ENCODE measurements around the gene HOXD3.

The HOXD3 gene

DNA sequence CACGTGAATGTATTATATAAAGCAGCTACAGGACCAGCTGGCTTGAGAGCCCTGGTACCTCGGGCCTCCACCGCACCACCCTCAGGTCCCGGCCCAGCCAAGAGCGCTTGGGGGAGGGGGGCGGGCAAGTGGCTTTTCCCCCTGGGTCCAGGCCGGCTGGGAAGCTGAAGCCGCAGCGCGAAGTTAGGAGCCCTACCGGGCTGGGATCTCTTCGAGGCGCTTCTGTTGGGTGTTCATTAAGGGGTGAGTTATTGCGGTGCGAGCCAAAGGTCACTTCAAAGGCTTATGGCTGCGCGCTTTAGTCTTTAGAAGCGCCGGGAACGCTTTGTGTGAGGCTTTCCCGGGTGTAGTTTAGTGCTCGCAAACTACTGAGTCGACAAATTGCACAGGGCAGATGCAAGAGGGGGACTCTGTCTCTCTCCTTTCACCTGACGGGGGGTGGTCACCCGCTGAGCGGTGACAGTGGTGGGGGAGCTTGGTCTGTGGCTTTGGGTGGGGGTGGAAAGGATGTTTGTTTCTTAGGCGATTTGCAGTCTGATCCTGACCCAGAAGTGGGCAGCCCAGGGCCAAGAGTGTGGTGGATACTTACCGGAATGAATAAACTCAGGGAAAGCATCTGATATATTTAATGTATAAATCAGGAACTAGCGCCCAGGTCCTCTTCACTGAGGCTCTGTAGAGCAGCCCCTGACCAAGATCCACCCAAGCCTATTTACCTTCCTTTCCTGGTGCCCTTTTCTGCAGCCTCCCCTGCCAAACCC lies 6.0 kb downstream of the HOXD3 start:
- no peak for DNase-seq (ENCODE audit: low read depth)

DNA sequence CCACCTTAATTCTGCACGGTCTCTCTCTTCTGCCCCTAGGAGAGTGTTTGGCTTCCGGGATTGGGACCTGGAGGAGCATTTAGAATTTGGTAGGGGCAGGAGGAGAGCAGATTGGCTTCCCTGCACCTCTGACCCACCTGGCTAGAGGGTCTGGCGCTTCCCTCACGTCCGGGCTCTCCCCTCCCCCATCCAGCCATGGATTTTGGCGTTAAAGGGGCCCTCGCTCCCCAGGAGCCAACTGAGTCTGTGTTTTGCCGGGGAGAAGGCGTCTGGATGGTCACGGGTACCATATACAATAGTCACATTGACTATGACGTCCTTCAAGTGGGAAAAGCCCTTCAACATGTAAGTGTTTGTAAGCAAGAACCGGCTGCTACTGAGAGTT lies 6.6 kb downstream of the HOXD3 start:
- DNase-seq (ENCODE audit: low read depth), result no peak

DNA sequence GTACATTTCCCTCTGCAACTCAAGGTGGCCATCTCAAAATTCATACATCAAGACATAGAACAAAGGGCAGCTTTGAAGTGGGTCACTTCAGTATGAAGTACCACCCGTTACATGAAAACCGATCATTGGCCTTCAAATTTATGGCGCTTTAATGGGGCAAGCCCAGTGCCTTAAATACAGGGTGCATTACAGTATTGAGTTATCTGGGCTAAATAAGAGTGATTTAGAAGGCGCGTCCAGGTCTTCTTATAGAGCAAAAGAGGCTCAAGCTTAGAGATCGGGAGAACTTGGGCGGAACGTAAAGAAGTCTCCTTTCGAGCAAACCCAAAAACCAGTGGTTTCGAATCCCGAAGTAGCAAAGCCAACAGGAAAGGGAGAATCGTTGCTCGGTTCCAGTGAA lies 7.1 kb downstream of the HOXD3 start:
- no peak for DNase-seq (ENCODE audit: low read depth)

DNA sequence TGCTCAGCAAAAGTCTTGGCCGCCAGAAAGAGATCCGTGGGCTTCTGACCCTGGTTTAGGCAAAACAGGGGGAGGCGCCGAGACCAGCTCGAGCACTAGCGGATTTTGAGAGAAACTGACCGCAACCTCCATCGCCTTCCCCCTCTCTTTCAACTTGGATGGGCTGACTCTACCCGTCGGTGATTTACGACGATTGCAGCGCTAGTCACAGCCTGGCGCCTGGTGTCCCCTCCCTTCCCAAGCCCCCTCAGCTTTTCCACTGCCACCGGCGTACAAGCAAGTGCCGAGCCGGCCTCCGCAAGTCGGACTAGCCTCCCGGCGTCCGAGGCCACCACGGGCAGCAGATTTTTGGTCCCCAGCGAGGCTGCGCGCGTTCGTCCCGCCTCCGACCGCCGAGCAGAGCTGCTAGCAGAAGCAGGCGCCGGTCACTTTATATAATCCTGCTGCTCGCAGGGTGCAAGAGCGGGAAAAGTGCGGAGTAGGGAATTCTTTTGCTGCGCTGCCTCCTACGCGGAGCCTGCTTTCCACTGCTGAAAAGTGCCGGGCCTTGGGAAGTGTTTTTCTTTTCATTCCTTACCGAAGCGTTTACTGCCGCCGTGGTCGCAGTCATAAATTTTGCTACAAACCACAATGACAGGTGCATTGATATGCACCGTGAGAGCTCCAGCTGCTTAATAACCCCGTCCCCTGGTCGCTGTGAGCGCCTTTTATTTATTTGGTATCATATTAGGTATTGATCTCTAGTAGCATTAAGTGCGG lies 7.7 kb downstream of the HOXD3 start:
- DNase-seq (ENCODE audit: low read depth), result no peak

DNA sequence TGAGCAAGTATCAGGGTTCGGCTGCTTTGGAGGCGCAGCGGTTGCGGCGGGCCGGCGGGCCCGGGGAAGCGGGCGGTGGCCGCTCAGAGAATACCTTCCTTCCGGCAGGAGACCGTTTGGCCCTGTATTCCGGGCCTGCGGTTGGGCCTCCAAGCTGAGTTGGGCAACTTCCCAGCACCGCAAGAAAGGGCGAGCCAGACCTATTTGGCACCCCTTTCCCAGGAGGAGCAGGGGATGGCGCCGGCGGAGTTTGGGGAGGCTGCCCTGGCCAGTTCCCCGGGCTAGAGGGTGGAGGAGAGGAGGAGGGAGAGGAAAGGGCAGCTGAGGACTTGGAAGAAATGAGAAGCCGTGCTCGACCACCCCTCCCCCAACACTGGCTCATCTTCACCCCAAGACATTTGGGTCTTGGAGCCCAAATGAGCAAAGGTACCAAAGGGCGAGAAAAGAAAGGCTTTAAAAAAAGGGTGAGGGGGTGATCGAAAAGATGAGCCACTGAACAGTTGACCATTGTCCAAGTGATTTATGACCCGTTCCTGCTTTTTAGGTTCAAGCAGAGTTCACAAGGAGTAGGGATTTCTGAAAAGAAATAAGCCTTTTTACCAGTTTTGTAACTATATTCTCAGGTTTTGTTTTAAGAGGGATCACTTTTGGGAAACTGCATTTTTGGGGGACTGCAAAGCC lies 8.4 kb downstream of the HOXD3 start:
- DNase-seq (ENCODE audit: low read depth), result no peak

DNA sequence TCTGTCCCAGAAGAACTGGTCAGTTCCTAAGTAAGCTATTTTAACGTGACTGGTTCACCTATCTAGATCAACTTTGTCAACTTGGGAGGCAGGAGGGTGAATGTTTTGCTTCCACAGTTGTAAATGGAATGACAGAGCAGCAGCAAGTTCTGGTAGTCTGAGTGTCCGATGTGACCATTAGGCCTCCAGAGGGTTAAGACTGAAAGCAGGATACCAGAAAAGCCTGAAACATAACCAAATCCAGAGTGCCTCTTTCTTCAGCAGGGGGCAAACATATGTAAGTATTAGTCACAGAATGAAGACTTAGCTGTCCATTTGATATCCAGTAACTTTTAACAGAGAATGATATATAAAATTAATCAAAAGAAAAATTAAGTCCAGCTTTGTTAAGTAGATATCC lies 9.2 kb downstream of the HOXD3 start:
- DNase-seq (ENCODE audit: low read depth), result no peak

DNA sequence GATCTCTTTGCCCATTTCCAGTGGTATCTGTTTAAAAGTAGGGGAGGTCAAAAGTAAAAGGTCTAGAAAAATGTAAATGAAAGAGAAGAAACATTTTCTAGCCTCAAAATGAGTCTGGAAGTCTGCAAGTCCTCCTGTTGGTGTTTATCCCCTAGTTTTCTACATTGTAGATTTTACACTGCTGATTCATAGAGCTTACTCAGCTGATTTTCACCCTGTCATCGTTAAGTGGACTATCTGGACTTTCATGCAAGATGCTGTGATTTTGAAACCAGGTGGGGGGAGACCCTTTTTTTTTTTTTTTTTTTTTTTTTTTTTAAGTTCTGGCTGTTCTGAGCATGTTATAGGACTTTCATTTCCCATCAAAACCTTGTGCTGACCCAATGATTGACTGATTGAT lies 10.3 kb downstream of the HOXD3 start:
- no peak for DNase-seq (ENCODE audit: low read depth)

DNA sequence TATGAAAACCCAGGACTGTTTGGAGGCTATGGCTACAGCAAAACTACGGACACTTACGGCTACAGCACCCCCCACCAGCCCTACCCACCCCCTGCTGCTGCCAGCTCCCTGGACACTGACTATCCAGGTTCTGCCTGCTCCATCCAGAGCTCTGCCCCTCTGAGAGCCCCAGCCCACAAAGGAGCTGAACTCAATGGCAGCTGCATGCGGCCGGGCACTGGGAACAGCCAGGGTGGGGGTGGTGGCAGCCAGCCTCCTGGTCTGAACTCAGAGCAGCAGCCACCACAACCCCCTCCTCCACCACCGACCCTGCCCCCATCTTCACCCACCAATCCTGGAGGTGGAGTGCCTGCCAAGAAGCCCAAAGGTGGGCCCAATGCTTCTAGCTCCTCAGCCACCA lies 12.1 kb downstream of the HOXD3 start:
- no peak for DNase-seq (ENCODE audit: low read depth)

DNA sequence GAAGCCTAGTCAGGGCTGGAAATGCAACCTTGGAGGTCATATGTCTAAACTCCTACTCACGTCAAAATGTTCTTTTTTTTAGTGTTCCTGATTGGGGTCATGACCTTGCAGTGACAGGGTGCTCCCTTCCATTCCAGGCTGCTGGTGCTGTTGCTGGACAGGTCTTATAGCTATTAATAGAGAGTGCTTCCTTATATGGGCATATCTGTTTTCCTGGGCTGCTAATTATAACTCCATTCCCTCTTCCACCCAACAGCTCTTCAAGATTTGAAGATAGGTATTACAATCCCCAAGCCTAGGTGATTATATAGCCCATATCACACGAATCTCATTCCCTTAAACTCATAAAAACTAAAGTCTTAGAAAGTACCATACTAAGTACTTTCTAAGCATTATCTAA lies 12.6 kb downstream of the HOXD3 start:
- no peak for DNase-seq (ENCODE audit: low read depth)

DNA sequence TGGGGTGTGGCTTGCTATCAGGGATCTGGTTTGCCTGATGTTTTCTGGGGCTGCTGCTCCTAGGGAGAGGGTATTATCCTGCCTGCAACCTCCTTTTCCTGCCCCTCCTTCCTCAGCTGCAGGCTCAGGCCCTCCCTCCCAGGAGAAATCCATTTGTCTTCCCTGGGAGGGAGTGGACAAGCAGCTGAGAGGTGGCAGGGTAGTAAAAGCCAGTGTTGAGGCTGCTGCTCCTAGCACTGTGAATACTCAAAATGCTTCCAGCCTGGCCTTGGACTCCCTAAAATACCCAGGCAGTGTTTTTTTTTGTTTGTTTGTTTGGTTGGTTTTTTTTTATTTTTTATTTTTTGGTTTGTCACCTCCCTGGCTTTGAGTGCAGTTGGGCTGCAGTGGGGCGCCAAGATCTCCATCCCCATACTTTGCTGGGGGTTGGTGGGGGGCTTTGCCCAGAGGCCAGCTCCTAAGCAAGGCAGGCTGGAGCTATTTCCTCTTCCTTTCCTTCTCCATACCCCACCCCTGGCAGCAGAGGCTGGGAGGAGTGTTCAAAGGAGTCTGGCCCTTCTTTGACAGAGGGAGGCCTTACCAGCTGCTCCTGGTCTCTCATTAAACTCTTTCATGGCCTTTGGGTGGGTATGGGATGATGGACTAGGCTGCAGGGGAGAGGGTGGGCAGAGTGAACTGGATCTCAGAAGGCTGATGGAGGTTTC lies 13.6 kb downstream of the HOXD3 start:
- no peak for DNase-seq (ENCODE audit: low read depth)

DNA sequence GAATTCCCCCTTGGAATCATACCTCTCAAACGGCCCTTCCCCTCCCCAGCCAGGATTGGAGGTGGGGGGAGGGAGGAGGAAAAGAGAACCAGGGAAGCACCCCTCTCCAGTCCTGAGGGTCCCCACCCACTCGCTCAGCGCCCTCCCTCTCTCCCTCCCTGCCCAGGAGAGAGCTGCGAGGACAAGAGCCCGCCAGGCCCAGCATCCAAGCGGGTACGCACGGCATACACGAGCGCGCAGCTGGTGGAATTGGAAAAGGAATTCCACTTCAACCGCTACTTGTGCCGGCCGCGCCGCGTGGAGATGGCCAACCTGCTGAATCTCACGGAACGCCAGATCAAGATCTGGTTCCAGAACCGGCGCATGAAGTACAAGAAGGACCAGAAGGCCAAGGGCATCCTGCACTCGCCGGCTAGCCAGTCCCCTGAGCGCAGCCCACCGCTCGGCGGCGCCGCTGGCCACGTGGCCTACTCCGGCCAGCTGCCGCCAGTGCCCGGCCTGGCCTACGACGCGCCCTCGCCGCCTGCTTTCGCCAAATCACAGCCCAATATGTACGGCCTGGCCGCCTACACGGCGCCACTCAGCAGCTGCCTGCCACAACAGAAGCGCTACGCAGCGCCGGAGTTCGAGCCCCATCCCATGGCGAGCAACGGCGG lies 14.4 kb downstream of the HOXD3 start:
- DNase-seq (ENCODE audit: low read depth), result no peak

DNA sequence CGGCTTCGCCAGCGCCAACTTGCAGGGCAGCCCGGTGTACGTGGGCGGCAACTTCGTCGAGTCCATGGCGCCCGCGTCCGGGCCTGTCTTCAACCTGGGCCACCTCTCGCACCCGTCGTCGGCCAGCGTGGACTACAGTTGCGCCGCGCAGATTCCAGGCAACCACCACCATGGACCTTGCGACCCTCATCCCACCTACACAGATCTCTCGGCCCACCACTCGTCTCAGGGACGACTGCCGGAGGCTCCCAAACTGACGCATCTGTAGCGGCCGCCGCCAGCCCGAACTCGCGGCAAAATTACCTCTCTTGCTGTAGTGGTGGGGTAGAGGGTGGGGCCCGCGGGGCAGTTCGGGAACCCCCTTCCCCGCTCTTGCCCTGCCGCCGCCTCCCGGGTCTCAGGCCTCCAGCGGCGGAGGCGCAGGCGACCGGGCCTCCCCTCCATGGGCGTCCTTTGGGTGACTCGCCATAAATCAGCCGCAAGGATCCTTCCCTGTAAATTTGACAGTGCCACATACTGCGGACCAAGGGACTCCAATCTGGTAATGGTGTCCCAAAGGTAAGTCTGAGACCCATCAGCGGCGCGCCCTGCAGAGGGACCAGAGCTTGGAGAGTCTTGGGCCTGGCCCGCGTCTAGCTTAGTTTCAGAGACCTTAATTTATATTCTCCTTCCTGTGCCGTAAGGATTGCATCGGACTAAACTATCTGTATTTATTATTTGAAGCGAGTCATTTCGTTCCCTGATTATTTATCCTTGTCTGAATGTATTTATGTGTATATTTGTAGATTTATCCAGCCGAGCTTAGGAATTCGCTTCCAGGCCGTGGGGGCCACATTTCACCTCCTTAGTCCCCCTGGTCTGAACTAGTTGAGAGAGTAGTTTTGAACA lies 15.1 kb downstream of the HOXD3 start:
- no peak for DNase-seq (ENCODE audit: low read depth)

DNA sequence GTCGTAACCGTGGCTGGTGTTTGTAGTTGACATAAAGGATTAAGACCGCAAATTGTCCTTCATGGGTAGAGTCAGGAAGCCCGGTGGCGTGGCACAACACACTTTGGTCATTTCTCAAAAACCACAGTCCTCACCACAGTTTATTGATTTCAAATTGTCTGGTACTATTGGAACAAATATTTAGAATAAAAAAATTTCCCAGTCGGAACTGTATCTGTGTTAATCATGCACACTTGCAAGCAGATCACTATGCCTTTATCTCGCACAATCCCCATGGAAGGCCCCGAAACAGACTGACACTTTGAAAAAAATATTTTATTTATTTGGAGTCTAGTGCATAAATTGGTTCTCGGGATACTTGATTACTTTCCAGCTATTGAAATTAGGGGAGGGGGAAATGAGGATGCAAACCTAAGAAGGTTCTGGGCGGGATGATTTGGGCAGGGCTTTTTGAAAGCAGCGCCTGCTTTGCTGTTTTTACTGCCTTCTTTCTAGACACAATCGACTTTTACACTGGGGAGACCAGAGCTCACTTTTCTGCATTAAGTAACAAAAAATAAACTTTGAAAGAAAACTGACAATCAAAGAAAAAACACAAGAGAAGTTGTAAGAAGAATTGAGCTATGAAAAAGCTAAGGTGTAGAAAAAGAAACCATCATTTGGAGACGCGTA lies 15.9 kb downstream of the HOXD3 start:
- DNase-seq (ENCODE audit: low read depth), result no peak

DNA sequence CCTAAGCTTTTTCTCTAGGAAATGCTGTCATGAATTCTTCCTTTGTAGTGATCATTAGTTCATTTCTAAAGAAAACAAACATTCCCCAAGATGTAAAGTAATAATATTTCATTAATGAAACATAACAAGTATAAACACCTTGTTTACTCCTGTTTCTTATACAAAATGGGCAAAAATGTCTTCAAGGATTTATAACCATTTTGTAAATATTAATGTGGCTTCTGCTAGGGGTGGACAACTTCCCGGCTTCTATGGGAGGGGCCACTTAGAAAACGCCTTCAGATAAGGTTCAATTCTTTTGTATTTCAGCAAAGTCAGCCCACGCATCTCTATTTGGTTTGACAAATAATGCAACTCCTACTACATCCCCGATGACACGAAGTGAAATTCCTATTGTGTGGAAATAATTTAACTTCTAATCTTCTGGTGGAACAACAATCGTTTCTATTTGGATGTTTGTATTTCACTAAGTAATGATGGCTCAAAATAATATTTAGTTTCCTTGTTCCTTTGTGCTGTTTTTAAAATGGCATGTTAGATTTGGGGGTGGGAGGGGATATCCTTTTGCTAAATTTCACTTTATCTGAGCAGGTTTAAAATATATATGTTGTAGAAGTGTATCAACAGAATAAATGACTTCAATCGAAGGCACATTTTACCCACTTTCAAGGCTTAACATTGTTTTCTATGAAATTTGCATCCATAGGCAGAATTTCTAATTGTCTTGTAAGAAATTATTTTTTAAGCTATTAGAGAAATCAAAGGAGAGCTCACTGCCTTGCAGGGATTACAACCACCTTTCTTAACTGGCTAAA lies 16.7 kb downstream of the HOXD3 start:
- DNase-seq (ENCODE audit: low read depth), result no peak

DNA sequence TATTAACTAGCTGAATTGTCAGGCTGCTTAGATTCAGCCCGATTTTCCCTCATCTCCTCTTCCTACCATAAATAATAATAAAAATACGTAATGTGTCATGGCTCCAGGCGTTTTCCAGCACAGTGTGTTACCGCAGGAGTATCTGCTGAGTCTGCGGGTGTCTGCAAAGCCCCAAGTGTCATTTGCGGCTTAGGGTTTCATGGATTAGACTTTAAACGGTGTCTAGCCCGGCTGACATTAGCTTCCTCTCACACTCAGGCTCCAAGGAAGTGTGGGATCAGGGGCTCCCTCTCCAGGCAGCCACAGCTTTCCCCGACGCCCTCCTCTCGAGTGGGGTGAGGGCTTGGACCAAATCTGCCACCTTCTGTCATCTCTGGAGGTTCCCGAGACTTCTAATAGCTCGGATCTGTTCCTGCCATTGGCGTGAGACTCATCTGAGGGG lies 17.3 kb downstream of the HOXD3 start:
- DNase-seq (ENCODE audit: low read depth), result no peak

DNA sequence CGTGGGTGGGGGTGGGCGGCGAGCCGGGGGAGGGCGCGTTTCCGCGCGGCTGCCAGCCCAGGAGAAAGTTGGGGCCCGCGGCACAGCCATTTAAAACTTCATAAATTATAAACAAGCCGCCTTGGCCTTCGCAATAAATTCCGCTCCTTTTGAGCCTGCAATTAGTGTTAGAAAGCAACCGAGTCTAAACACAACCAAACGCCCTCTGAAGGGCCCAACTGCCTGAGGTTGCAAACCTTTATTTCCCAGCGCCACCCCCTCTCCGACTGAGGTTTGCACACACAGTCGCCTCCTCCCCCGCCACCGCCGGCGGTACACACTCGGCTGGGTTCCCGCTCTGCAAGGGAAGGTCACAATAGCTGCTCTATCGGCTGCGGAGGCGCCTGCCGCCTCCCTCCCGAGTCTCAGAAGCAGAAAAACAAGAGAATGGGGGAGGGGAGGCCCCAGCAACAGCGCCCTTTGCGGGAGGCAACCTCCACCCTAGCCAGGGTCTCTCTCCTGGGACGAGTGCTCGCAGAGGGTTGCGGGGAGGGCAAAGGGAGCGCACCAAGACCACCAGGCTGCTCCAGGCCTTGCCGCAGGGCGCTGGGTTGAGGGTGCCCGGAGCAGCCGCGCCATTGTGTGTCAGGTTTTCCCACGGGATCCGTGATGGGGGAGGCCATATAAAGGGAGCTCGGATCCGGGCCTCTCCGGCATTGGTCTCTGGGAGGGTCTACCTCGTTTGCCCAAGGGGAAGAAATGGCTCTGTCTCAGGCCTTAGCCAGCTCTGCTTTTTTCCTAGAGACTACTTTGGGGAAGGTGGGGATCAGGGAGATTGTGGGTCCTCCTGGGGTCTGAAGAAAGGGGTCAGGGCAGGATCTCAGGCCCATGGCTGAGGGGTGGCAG lies 18.0 kb downstream of the HOXD3 start:
- no peak for DNase-seq (ENCODE audit: low read depth)

DNA sequence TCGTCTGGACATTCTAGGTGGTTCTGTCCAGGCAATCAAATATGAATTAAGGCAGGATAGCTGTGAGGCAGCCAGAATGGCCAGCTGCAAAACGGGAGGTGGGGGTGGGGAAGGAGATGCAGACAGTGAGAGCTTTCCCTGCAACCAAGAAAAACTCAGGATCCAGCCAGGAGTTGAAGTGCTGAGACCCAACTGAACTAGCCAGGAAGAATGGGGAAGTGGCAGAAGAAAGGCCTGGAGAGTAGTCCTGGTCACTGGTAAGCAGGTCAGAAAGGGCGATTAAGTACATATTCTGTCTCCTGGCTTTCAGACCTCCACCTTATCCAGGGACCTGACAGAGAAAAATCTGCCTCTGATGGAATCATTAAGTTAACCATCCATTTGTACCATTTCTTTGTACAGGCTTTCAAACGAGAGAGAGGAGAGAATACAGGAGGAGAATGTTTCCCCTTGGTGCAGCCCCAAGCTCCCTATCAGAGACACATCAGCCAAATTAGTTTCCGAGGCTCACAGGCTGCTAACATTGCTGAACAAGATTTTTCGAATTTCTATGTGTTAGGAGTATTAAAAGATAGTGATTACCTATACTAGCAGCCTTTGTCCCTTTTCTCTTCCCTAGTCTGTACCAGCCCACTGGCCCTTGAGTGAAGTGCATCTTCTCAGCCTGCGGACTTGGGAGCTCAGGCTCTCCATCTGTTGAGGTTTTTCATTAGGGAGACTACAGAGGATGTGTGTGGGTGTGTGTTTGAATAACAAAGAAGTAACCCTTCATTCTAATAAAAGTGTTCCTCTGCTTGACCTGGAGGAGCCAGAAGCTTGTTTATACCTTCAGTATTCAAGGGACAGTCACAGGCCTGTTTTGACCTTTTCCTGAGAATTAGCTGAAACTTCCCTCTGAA lies 18.9 kb downstream of the HOXD3 start:
- DNase-seq (ENCODE audit: low read depth), result no peak

Data from iris pigment epithelial cell (primary cell).